ENCODE measurements around the gene IGSF21. TPM values are rescaled to one million over a fixed set of nuclear protein-coding genes. Genes with fewer than 3 reads are reported as not detected.

IGSF21 gene
- total RNA-seq, 4 donors from 2014 or later = 0.11 to 2.6 (median 0.69) TPM

DNA sequence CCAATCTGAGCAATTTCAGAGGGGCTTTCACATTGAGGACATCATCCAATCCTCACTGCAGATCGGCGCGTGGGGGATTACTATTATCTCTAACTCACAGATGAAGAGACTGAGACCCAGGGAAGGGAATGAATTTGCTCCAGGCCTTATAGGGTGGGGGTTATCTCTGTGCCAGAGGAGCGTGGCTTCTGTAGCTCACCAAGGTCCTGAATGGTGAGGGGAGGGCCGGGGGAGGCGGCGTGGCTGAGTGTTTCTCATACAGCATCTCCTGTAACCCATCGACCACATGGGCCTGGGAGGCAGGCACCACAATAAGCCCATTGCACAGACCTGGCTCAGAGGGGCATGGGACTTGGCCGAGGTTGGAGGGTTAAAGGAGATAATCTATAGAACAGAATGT lies 230.2 kb downstream of the IGSF21 start:
- Histone ChIP-seq H3K4me3 (replicated peaks in 1 of 3) (no peak overlapping the region), H3K9me3 (no peaks in the 10 kb centered on the region), H3K27ac (no peak overlapping the region), H3K4me1 (no peaks in the 10 kb centered on the region), H3K27me3 (no peaks in the 10 kb centered on the region), H3K36me3 (no peaks in the 10 kb centered on the region)
- intact Hi-C loops (cut with DNase I) = no loop called here
- 69 to 74% methylated on average over 9 of the region's 9 CpGs for WGBS, 2 donors
- no peak for TF ChIP-seq POLR2A (IDR thresholded peaks at IDR 0.05)
- DNase-seq = no peak

GRCh38 chr1:18339161-18339560 lies 231.6 kb downstream of the IGSF21 start:
- intact Hi-C loops (cut with DNase I) = no loop called here
- Histone ChIP-seq H3K27ac (no peak overlapping the region), H3K27me3 (no peaks in the 10 kb centered on the region), H3K4me3 (replicated peaks in 1 of 3) (no peak overlapping the region), H3K36me3 (no peaks in the 10 kb centered on the region), H3K4me1 (no peaks in the 10 kb centered on the region), H3K9me3 (no peaks in the 10 kb centered on the region)
- WGBS, 2 donors = 78 to 87% methylated on average over 8 to 9 of the region's 11 CpGs
- DNase-seq = no peak
- no peak for TF ChIP-seq POLR2A (IDR thresholded peaks at IDR 0.05)
- TF ChIP-seq, protein P1, sequence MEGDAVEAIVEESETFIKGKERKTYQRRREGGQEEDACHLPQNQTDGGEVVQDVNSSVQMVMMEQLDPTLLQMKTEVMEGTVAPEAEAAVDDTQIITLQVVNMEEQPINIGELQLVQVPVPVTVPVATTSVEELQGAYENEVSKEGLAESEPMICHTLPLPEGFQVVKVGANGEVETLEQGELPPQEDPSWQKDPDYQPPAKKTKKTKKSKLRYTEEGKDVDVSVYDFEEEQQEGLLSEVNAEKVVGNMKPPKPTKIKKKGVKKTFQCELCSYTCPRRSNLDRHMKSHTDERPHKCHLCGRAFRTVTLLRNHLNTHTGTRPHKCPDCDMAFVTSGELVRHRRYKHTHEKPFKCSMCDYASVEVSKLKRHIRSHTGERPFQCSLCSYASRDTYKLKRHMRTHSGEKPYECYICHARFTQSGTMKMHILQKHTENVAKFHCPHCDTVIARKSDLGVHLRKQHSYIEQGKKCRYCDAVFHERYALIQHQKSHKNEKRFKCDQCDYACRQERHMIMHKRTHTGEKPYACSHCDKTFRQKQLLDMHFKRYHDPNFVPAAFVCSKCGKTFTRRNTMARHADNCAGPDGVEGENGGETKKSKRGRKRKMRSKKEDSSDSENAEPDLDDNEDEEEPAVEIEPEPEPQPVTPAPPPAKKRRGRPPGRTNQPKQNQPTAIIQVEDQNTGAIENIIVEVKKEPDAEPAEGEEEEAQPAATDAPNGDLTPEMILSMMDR (IDR thresholded peaks at IDR 0.05) = no peak

- Histone ChIP-seq H3K27ac (no peak overlapping the region), H3K4me3 (replicated peaks in 1 of 3) (no peak overlapping the region), H3K36me3 (no peaks in the 10 kb centered on the region), H3K27me3 (no peaks in the 10 kb centered on the region), H3K9me3 (no peaks in the 10 kb centered on the region), H3K4me1 (no peaks in the 10 kb centered on the region)
- intact Hi-C loops (cut with DNase I) = no loop called here
- no peak for DNase-seq
- TF ChIP-seq POLR2A (IDR thresholded peaks at IDR 0.05) = no peak
- TF ChIP-seq, protein P1 (IDR thresholded peaks at IDR 0.05) = no peak
- WGBS, 2 donors = 63 to 79% methylated on average over 2 of the region's 2 CpGs
These were observed 232.7 kb downstream of the IGSF21 start for GRCh38 chr1:18340158-18340764.

GRCh38 chr1:18340787-18341186 lies 233.2 kb downstream of the IGSF21 start:
- no peaks in the 10 kb centered on the region for H3K27me3 ChIP-seq
- no peaks in the 10 kb centered on the region for H3K36me3 ChIP-seq
- no peak for DNase-seq
- no peak overlapping the region for H3K27ac ChIP-seq
- no peak overlapping the region for H3K4me3 ChIP-seq (replicated peaks in 1 of 3)
- H3K4me1 ChIP-seq = no peaks in the 10 kb centered on the region
- no peak for TF ChIP-seq POLR2A (IDR thresholded peaks at IDR 0.05)
- TF ChIP-seq, protein P1 (IDR thresholded peaks at IDR 0.05) = no peak
- intact Hi-C loops (cut with DNase I) = no loop called here
- H3K9me3 ChIP-seq = no peaks in the 10 kb centered on the region
- 71 to 79% methylated on average over 2 of the region's 2 CpGs for WGBS, 2 donors

DNA sequence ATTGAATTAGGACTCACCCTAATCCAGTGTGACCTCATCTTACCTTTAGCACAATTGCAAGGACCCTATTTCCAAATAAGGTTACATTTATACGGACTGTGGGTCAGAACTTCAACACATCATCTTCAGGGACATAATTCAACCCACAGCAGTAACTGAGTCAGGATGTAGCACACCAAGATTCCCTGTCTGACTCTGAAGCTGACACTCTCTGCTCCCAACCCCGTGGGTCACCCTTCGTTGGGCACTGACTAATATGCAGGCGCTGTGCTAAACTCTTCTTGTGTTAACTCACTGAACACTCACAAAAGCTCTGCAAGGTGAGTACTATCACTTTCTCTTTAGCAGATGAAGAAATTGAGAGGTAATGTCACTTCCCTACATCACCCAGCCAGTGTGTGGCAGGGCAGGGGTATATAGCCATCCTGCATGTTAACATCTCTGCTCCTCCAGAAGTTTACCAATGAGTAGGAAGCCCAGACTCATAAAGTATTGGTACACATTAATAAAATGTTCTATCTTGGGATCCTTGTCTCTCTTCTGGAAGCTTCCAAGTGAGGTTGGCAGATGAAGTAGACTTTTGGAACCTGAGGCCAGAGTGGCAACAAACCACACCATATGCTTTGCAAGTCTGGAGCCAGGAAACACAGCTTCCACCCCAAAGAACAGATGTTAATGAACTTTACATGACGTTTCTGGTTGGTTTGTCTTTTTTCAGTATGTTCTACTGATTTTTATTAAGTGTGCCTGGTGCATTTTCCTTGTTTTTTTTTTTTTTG lies 233.9 kb downstream of the IGSF21 start:
- no peaks in the 10 kb centered on the region for H3K27me3 ChIP-seq
- 50 to 61% methylated on average over 5 of the region's 5 CpGs for WGBS, 2 donors
- H3K4me3 ChIP-seq (replicated peaks in 1 of 3) = no peak overlapping the region
- no peak for DNase-seq
- H3K4me1 ChIP-seq = no peaks in the 10 kb centered on the region
- no peaks in the 10 kb centered on the region for H3K9me3 ChIP-seq
- no peaks in the 10 kb centered on the region for H3K36me3 ChIP-seq
- intact Hi-C loops (cut with DNase I) = no loop called here
- H3K27ac ChIP-seq = no peak overlapping the region
- TF ChIP-seq, protein P1 (IDR thresholded peaks at IDR 0.05) = no peak
- no peak for TF ChIP-seq POLR2A (IDR thresholded peaks at IDR 0.05)

Measured in thyroid gland (tissue), 4 donors.